CD4-positive, alpha-beta T cell treated with Interleukin-17A for 4 hours (primary cell): Measurements from ENCODE around the gene PLIN5.
"Not testable (repeated sequence)": the region's sequence is repeated elsewhere in the genome, so short reads cannot be mapped to it uniquely, and the experiment has no call there.

Experiments
- DNase-seq: peaks from one replicate; pipeline ENCODE4 v3.0.0-alpha.2; 2020; ENCODE audit warnings: mixed read lengths

Gene PLIN5

DNA sequence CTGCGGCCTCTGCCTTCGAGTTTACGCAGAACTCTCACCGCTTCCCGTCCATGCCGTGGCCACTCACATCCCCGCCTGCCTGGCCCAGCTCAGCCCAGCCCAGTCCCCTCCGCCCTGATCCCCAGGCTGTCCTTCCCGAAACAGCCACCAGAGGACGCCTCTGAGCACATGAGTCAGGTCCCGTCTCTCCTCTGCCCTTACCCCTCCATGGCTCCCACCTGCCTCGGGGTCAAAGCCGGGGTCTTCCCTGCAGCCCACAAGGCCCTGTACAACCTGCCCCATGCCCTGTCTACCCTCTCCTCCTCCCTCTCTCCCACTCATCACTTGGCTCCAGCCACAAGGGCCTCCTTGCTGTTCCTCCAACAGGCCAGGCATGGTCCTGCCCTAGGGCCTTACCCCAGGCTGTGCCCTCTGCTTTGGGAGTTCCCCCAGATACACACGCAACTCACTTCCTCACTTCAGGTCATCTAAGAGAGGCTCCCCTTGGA, 32.6 kb upstream of the PLIN5 start:
- DNase-seq = peak; percentile 70

DNA sequence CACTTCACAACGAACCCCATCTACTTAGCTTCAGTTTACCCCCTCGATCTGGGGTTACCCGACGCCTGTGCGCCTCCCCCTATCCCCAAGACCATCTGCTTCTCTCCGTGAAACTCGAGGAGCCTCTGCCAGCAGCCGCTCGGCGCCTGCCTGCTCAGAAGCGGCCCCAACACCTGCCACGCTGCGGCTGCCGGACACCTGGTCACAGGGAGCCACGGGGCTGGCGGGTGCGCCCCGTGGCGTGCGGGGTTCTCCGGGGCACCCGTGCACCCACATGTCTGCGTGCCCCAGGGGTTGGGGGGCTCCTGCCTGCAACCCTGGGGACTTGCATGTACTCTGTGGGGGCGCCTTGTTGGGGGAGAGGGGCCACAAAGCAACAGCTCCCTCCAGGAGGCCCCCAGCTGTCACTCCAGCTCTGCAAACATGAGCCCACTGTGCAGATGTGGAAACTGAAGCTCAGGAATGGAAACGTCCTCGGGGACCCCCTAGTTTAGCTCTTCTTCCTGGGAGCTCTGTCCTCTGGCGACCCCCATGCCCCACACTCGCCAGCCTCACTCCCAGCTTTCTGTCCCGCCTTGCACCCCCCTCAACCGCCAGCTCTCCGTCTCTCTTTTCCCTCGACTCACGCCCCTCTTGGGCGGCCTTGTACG, 31.5 kb upstream of the PLIN5 start:
- DNase-seq = no peak

DNA sequence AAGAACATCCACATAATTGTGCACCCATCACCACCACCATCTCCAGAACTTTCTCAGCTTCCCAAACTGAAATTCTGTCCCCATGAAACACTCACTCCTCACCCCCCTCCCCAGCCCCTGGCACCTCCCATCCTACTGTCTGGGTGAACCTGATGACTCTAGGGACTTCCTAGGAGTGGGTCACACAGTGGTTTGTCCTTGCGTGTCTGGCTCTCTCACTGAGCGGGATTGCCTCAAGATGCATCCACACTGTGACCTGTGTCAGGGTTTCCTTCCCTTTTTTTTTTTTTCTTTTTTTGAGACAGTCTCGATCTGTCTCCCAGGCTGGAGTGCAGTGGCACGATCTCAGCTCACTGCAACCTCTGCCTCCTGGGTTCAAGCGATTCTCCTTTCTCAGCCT, 28.5 kb upstream of the PLIN5 start:
- DNase-seq = not testable (repeated sequence)

DNA sequence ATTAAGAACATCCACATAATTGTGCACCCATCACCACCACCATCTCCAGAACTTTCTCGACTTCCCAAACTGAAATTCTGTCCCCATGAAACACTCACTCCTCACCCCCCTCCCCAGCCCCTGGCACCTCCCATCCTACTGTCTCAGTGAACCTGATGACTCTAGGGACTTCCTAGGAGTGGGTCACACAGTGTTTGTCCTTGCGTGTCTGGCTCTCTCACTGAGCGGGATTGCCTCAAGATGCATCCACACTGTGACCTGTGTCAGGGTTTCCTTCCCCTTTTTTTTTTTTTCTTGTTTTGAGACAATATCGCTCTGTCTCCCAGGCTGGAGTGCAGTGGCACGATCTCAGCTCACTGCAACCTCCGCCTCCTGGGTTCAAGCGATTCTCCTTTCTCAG, 27.1 kb upstream of the PLIN5 start:
- DNase-seq = not testable (repeated sequence)

DNA sequence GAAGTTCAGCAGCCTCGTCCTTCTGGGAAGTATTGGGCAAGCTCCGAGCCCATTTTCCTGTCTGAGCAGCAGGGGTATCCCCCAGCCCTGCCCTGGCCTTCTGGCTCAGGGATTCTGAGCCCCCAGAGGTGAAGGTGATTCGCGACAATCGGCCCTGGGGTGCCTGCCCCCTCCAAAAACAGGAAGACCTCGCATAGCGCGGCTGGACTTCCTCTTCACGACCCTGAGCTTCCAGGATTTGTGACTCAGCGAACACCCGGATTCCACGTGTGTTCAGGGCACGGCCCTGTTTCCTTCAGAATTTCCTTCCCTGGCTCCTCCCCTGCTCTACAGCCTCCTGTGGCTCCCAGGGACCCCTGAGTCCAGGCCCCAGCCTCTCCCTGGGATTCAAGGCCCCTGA, 24.5 kb upstream of the PLIN5 start, which contains the start of gene SEMA6B:
Gene SEMA6B (minus strand): TSS at position 116 of the 400 bp plus-strand sequence. CDS start 1,227 bp downstream, outside the sequence.
- no peak for DNase-seq

DNA sequence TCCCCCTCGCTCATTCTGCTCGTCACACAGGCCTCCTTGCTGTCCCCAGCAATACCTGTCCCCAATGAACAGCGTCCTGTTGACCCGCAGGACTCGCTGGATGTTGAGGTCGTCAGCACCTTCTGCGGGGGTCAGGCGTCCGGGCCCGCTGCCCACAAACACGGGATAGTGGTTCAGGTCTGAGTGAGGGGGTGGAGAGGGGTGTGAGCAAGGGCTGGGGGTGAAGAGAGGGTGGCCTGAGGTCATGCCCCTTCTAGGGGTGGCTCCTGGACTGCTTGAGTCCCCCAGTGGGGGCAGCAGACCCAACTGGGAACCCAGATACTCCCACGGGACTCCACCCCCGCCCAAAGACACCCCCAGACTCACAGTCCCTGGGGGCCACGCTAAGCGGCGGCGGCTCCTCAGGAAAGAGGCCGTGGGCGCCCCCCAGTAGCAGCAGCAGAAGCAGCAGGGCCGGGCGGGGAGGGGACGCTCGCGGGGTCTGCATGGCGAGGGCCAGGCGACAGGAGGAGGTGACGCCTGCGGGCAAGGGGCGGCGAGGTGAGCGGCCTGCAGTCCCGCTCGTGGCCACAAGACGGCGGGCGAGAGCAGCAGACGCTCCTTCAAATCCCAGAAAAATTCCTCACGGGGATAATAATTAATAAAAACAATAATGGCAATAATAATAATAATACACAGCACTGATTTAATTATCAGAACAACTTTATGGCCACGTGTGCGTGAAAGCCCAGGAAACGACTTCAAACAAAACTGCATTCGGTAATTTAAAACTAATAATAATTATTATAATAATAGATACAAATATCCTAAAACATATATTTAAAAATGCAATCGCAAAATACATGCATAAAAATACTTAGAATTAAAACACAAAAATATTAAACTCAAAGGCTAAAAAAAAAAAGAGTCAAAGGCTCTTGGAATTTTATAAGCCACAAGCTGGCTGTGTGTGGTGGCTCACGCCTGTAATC, 23.2 kb upstream of the PLIN5 start:
- DNase-seq = peak; percentile 58

DNA sequence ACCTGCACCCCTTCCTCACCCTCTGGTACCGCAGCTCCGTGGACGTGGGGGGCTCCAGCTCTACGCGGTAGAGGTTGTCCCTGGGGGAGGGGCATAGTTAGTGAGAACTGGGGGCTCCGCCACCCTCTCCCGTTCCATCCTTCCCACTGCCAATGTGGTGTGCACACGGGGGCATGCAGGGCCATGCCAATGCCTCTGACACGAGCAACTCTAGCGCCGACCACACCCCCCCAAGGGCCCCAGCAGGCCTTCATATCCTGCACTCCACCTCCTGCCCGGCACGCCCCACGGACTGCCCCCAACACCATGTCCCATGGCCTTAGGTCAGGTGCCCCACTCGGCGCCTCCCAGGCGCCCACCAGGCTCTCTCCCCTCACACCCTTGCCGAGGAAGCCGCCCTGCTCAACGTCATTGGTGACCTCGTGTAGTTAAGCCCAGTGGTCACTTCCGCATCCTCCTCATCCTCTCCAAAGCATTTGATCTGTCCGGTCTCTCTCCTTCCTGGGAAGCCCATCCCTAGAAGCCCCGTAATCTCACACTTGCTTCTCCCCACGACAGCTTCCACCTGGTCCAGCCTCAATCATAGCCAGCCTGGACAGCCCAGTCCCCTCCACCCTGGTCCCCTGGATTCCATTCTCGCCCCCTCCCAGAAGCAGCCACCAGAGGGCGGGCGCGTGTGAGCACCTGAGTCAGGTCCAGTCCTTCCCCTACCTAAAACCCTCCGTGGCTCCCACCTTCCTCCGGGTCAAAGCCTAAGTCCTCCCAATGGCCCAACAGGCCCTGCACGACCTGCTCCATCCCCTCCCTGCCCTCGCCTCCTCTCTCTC, 22.3 kb upstream of the PLIN5 start:
- peak; percentile 38 for DNase-seq

DNA sequence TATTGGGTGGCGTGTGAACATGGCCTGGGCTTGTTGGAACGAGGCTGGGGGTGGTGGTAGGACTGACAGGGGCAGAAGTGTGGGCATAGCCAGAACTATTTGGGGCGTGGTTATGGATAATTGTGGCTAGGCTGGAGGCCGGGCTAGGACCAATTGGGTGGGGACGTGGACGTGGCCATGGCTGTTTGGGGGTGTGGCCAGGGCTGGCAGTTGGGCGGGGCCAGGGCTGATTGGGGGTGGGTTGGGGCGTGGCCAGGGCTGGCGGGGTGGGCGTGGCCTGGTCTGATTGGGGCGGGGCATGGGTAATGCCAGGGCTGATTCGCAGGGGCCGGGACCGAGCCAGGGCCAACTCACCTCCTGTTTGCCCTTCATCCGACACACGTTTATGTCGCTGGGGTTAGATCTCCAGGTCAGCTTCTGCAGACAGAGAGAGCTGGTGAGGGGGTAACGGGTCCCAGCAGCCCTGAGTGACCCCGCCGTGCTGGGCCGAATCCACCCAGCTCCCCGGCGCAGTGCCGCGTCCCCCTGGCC, 21.6 kb upstream of the PLIN5 start:
- no peak for DNase-seq

DNA sequence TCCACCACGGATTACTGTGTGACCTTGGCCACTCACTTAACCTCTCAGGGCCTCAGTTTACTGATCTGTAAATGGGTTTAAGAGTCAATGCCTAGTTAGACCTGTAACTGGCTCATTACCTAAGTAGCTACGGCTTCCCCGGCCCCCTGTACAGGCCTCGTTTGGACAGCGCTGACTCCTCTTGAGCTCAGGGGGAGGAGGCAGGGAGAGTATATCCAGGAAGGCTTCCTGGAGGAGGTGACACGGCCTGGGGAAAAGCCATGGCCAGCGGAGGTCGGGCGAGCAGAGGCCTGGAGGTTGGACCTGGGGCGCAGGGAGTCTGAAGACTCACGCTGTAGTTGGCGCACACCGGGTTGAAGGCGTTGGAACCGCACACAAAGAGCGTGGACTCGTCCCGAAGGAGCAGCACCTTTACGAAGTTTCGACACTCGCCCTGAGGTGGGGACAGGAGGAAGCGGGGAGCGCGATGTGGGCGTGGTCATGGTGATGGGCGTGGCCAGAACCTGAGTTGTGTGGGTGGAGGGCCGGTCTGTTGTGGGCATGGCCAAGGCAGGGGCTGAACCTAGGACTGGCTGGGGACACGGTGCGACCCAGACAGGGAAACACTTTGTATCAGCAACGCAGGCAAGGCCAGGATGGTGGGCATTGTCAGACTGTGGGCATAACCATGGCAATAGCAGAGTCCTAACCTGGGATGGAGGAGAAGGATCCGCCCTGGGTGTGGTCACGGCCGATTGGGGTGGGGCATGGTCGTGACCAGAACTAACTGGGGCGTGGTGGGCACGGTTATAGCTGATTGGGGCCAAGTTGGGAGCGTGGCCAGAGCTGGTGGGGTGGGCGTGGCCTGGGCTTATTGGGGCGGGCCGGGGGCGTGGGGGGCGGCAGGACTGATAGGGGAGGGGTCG, 20.9 kb upstream of the PLIN5 start:
- no peak for DNase-seq

DNA sequence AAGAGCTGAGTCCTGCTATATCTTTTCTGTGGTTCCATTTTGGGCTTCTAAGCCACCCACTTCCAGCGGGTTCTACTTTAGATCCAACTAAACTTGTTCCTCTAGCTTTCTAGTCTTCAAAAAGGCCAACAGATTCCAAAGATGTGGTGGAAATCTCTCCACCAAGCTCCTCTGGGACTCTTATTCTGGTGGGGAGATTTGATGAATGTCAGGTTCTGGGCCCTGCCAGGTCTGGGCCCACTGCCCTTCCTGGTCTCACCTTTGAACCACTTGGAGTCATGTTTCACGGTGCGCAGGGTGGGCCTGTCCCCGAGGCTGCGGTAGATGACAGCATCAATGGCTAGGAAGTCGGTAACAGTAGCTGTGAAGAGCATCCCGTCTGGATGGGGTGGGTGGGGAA, 19.7 kb upstream of the PLIN5 start:
- no peak for DNase-seq

DNA sequence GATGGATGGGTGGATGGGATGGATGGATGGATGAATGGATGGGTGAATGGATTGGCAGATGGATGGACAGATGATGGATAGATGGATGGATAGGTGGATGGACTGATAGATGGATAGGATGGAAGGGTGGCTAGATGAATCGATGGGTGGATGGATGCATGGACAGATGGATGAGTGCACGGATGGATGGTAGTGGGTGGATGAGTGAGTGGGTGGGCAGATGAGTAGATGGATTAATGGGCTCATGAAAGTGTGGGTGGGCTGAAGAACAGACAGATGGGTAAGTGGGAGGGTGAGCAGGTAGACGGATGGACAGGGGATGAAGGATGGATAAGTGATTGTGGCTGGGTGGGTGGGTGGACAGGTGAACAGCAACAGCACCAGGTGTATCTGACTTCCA, 18.8 kb upstream of the PLIN5 start:
- DNase-seq = no peak

DNA sequence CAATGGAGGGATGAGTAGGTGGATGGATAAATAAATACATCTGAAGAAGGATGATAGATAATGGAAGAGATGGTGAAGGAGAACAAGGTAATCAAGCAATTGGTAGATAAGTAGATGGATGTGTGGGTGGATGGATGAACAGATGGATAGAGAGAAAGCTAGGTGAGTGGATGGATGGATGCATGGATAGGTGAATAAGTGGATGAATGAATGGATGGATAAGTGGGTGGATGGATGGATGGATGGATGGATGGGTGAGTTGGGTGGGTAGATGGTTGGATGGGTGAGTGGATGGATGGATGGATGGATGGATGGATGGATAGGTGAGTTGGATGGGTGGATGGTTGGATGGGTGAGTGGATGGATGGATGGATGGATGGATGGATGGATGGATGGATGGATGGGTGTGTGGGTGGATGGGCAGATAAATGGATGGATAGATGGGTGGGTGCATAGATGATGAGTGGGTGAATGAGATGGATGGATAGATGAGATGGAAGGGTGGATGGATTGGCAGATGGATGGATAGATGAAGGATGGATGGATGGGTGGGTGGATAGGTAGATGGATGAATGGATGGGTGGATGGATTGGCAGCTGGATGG, 18.2 kb upstream of the PLIN5 start:
- no peak for DNase-seq

DNA sequence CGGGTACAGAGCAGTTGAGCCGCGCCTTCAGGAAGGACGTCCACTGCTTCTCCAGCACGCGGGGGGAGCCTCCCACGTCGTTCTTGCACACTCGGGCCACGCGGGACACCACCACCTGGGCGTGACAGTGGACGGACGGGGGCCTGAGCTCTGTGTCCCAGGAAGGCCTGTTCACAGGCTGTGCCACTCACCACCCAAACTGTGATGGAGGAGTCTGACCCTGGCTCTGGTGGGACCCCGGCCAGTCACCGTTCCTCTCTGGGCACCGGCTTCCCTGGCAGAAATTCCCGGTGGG, 17.4 kb upstream of the PLIN5 start:
- no peak for DNase-seq

DNA sequence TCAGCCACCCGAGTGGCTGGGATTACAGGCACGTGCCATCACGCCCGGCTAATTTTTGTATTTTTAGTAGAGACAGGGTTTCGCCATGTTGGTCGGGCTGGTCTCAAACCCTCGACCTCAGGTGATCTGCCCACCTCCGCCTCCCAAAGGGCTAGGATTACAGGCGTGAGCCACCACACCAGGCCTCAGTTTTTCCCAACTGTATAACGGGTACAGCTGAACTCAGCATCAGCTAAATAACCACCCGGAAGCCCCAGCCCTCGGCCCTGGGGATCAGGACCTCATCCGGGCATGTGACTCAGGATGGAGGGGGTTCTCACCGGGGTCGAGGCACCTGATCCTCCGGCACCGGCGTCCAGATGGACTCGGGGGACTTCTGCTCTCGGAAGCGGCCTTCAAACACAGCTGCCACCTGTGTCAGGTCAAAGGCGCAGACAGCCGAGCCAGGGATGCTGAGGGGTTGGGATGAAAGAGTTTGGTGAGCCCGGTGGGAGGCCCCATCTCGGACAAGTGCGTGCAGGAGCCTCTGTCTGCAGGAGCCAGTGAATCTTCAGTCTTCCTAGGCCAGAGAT, 15.5 kb upstream of the PLIN5 start:
- no peak for DNase-seq

DNA sequence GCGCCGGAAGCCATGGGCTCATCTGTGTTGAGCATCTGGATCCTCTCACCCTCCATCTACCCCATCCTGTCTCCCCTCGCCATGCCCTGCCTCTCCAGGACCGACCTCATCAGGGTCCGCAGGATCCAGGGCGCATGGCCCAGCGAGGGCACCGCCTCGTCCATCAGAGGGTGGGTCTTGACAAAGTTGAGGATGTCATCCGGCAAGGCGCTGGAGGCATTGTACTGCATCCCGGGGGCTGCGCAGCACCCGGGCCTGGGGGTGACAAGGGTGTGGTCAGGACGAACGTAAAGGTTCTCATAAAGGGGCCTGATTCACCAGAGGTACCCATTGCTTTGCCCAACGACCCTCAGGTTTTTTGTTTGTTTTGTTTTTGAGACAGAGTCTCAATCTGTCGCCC, 15.0 kb upstream of the PLIN5 start:
- no peak for DNase-seq

DNA sequence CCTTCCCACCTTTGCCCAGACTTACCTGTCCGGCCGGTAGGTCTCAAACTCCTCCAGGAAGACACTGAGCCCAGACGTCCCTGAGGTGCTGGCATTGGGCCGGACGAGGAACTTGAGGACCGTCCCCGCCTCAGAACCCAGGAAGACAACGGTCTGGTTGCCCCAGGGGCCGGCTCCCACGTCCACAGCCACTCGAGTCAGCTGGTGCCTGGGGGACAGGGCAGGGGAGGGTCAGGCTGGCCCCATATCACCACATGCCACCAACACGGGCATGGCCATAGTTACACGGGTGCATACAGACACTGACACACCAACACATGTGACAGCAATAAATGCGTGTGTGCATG, 13.2 kb upstream of the PLIN5 start:
- no peak for DNase-seq

DNA sequence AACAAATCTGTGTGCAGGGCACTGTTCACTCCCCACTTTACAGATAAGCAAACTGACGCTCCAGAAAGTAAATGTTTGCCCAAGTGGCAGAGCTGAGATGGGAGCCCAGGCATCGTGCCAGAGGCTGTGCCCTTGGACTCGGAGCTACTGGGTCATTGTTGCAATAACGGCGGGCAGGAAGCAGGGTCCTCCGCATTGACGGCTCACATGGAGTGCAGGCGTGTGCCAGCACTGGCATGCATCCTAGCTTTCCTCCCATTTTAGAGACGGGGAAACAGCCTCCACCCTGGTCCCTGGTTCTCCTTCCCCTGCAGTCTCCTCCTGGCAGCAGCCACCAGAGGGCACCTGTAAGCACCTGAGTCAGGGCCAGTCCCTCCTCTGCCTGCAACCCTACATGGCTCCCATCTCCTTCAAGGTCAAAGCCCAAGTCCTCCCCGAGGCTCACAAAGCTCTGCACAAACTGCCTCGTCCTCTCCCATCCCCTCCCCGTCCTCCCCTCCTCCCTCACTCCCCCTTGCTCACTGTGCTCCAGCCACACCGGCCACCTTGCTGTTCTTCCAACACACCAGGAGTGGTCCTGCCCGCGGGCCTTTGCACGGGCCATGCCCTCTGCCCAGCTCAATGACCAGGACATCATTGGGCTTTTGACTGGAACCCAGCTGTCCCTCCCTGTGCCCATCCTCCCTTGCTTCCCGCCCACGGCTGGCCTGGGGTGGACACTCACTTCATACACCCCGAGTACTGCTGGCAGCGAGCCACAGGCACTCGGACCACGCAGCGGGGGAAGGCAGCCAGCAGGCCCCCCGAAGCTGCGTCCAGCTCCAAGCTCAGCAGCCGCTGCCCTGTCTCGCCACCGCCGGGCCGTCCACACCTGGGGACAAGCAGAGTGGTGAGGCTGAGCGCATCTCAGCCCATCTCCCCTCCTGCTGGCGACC, 12.5 kb upstream of the PLIN5 start:
- DNase-seq = peak; percentile 24

DNA sequence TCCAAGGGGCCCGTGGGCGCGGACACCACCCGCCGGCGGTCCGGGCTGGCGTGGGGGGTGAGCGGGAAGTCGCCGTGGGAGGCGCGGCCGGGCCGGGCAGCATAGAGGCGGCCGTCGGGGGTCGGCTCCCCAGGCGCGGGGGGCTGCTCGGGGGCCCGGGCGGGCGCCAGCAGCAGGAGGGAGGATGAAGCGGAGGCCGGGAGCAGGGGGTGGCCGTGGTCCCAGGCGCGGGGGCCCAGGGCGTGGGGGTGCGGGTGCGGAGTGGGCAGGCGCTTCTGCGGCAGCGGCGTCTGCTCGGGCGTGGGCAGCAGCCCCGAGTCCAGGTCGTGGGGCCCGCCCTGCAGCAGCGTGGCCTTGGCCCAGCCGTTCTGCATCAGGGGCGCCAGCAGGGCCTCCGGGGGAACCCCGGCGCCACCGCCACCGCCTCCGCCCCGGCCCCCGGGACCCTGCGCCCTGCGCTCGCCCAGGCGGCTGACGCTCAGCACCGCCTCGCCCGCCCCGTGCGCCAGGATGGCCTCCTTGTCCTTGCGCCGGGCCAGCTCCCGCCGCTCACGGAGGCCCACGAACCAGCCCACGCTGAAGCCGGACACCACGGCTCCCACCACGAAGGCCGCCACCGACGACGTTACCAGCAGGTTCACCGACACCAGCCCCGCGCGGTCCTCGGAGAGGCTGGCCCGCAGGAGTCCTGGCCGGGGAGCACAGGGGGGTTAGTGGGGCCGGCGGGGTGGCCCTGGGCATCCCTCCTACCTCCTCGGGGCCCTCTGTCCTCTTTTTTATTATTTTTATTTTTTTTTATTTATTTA, 9.0 kb upstream of the PLIN5 start:
- DNase-seq = no peak
